ENCODE results near the gene SCN1B. TPM values are rescaled to one million over a fixed set of nuclear protein-coding genes. Genes with fewer than 3 reads are reported as not detected.
A peak's percentile ranks its signal among the peaks of the same experiment; 100 is the strongest.

Gene SCN1B
- total RNA-seq: 4.7 and 5.6 TPM in 2 replicates

GRCh38 chr19:35030257-35031071 is at the start of gene SCN1B:
TSS of gene SCN1B (plus strand) at chr19:35030470. CDS start at chr19:35030821, 351 bp downstream.
- H2AFZ ChIP-seq (ENCODE audit: low read length): peak within 1 kb of the TSS; percentile 84
- no peaks in the 10 kb centered on the region for H3K9me3 ChIP-seq (ENCODE audit: low read depth, low read length)
- peak; percentile 99 for DNase-seq (ENCODE audit: insufficient read length, low spot score, missing footprints)
- peak within 1 kb of the TSS; percentile 77 for H3K4me2 ChIP-seq (ENCODE audit: insufficient read depth, low read length)
- H3K36me3 ChIP-seq (ENCODE audit: insufficient read depth, low read length): peaks cover 19% of the 10 kb centered on the region
- no peaks in the 10 kb centered on the region for H3K27me3 ChIP-seq (ENCODE audit: insufficient read depth, low read length)
- H3K27ac ChIP-seq (ENCODE audit: low read depth, low read length): no peak within 1 kb of the TSS
- no peaks in the 10 kb centered on the region for H3K79me2 ChIP-seq (ENCODE audit: insufficient read depth, low read length)
- H3K4me1 ChIP-seq (ENCODE audit: insufficient read depth, low read length): peaks cover 5% of the 10 kb centered on the region
- no peaks in the 10 kb centered on the region for H4K20me1 ChIP-seq (ENCODE audit: insufficient read depth, low read length)
- TF ChIP-seq CTCF (IDR thresholded peaks at IDR 0.05; ENCODE audit: extremely low read depth, low read depth, low read length): no peak
- peak within 1 kb of the TSS; percentile 66 for H3K4me3 ChIP-seq (ENCODE audit: insufficient read depth, low read length)

- TF ChIP-seq CTCF (IDR thresholded peaks at IDR 0.05; ENCODE audit: extremely low read depth, low read depth, low read length): no peak
- no peak overlapping the region for H2AFZ ChIP-seq (ENCODE audit: low read length)
Observed at GRCh38 chr19:34982275-34982674, 48.0 kb upstream of the SCN1B start.

GRCh38 chr19:34983786-34984185 is 46.5 kb upstream of the SCN1B start:
- Histone ChIP-seq H3K4me3 (ENCODE audit: insufficient read depth, low read length) (no peak overlapping the region), H3K4me1 (ENCODE audit: insufficient read depth, low read length) (peaks cover 4% of the 10 kb centered on the region), H3K4me2 (ENCODE audit: insufficient read depth, low read length) (no peak overlapping the region), H3K27me3 (ENCODE audit: insufficient read depth, low read length) (no peaks in the 10 kb centered on the region), H3K27ac (ENCODE audit: low read depth, low read length) (no peak overlapping the region), H3K79me2 (ENCODE audit: insufficient read depth, low read length) (no peaks in the 10 kb centered on the region), H3K9me3 (ENCODE audit: low read depth, low read length) (no peaks in the 10 kb centered on the region), H2AFZ (ENCODE audit: low read length) (no peak overlapping the region), H3K36me3 (ENCODE audit: insufficient read depth, low read length) (no peaks in the 10 kb centered on the region), H4K20me1 (ENCODE audit: insufficient read depth, low read length) (no peaks in the 10 kb centered on the region)
- no peak for TF ChIP-seq CTCF (IDR thresholded peaks at IDR 0.05; ENCODE audit: extremely low read depth, low read depth, low read length)
- no peak for DNase-seq (ENCODE audit: insufficient read length, low spot score, missing footprints)

More at GRCh38 chr19:34982275-34982674, 48.0 kb upstream of the SCN1B start:
- H4K20me1 ChIP-seq (ENCODE audit: insufficient read depth, low read length): no peaks in the 10 kb centered on the region
- H3K9me3 ChIP-seq (ENCODE audit: low read depth, low read length): no peaks in the 10 kb centered on the region
- no peak overlapping the region for H3K27ac ChIP-seq (ENCODE audit: low read depth, low read length)
- H3K36me3 ChIP-seq (ENCODE audit: insufficient read depth, low read length): no peaks in the 10 kb centered on the region
- no peak overlapping the region for H3K4me2 ChIP-seq (ENCODE audit: insufficient read depth, low read length)
- peaks cover 4% of the 10 kb centered on the region for H3K4me1 ChIP-seq (ENCODE audit: insufficient read depth, low read length)
- H3K4me3 ChIP-seq (ENCODE audit: insufficient read depth, low read length): no peak overlapping the region
- no peaks in the 10 kb centered on the region for H3K79me2 ChIP-seq (ENCODE audit: insufficient read depth, low read length)
- no peak for DNase-seq (ENCODE audit: insufficient read length, low spot score, missing footprints)
- no peaks in the 10 kb centered on the region for H3K27me3 ChIP-seq (ENCODE audit: insufficient read depth, low read length)

- DNase-seq (ENCODE audit: insufficient read length, low spot score, missing footprints): no peak
- Histone ChIP-seq H3K79me2 (ENCODE audit: insufficient read depth, low read length) (no peaks in the 10 kb centered on the region), H3K27ac (ENCODE audit: low read depth, low read length) (no peak overlapping the region), H3K4me3 (ENCODE audit: insufficient read depth, low read length) (no peak overlapping the region), H3K27me3 (ENCODE audit: insufficient read depth, low read length) (no peaks in the 10 kb centered on the region), H2AFZ (ENCODE audit: low read length) (no peak overlapping the region), H3K36me3 (ENCODE audit: insufficient read depth, low read length) (no peaks in the 10 kb centered on the region), H3K4me1 (ENCODE audit: insufficient read depth, low read length) (peaks cover 4% of the 10 kb centered on the region), H3K4me2 (ENCODE audit: insufficient read depth, low read length) (no peak overlapping the region), H4K20me1 (ENCODE audit: insufficient read depth, low read length) (no peaks in the 10 kb centered on the region), H3K9me3 (ENCODE audit: low read depth, low read length) (no peaks in the 10 kb centered on the region)
- TF ChIP-seq CTCF (IDR thresholded peaks at IDR 0.05; ENCODE audit: extremely low read depth, low read depth, low read length): no peak
Observed at GRCh38 chr19:34984287-34984686, 46.0 kb upstream of the SCN1B start.

Measured in osteoblast (primary cell).